NCI-H1930 (cell line): ENCODE measurements around the gene EBF4.

Source experiments
- DNase-seq, 2 experiments: peaks; one replicate each; lab custom pipeline; 2025; lab: John Stamatoyannopoulos, UW

EBF4 gene

GRCh38 chr20:2742934-2743559 is 50.5 kb downstream of the EBF4 start:
- peak; percentile 25 to 39 for DNase-seq

DNA sequence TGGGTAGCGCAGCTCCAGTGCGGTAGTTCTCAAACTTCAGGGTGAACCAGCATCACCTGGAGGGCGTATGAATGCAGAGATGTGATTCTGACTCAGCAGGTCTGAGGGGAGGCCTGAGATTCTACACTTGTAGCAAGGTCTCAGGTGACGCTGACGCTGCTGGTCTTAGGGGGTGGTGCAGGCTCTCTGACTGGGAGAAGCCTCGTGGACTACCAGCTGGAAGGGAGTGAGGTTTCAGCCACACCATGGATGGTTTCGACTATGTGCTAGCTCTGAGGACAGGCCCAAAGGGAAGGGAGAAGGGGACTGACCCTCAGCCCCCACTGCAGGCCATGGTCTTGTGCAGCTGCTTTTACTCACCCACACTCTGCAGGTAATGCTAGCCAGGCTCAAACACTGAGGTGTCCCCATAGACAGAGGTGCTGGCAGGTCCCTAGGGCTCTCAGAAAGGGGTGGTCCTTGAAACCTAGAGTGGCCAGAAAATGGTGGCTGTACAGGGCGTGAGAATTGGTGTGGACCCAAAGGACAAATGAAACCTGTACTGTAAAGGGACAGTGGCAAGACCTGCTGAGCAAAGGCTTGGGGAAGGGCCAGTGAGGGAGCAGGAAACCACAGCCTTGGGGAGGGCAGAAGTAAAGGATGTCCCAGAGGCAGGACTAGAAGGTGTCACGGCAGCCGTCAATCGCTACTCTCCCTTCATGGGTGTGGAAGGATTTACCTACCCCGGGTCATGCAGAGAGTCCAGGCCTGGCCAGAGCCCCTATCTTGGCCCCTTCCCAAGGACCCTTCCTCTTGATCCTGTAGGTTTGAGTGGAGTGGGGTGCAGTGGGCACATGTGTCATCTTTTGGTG is 52.7 kb downstream of the EBF4 start:
- no peak for DNase-seq

GRCh38 chr20:2745936-2746635 is 53.5 kb downstream of the EBF4 start:
- no peak for DNase-seq

DNA sequence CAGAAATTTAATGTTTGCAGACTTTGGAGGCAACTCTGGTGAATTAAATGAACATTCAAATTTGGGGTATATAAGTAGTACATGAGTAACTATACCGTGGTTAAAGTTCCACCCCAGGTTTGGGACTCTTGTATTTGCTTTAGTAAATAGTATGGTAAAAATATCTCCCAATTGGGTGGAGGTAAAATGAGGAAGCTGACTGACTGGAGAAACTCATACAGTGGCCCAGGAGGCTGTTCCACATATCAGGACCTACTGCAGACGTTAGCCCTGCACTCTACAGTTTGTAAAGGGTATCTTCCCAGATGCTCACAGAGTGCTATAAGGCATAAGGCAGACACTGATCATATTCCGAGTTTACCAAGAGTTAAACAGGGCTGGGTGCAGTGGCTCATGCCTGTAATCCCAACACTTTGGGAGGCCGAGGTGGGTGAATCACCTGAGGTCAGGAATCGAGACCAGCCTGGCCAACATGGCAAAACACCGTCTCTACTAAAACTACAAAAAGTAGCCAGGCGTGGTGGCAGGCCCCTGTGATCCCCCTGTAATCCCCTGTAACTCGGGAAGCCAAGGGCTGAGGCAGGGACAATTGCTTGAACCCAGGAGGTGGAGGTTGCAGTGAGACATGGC is 54.2 kb downstream of the EBF4 start:
- DNase-seq = no peak

DNA sequence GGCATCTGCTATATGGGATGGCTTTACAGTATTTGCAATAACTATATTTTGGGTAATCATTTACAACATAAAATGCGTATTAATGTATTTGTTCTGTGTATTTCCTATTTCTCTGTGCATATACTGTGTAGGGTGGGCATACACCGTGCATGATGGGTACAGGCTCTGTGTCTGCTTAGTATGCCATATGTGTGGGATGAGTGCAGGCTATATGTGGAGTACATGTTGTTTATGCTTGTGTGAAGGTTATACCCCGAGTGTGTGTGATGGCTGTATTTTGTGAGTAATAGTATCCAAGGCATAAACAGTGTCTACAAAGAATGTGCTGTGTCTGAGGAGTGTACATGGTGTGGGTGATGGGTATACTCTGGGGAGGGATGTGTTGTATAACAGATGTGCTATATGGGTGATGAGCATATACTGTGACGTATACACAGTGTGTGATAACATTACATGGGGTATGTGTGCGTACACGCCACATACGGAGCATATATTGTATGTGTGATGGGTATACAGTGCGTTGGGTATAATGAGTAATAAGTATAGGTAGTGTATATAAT is 55.2 kb downstream of the EBF4 start:
- DNase-seq = no peak

DNA sequence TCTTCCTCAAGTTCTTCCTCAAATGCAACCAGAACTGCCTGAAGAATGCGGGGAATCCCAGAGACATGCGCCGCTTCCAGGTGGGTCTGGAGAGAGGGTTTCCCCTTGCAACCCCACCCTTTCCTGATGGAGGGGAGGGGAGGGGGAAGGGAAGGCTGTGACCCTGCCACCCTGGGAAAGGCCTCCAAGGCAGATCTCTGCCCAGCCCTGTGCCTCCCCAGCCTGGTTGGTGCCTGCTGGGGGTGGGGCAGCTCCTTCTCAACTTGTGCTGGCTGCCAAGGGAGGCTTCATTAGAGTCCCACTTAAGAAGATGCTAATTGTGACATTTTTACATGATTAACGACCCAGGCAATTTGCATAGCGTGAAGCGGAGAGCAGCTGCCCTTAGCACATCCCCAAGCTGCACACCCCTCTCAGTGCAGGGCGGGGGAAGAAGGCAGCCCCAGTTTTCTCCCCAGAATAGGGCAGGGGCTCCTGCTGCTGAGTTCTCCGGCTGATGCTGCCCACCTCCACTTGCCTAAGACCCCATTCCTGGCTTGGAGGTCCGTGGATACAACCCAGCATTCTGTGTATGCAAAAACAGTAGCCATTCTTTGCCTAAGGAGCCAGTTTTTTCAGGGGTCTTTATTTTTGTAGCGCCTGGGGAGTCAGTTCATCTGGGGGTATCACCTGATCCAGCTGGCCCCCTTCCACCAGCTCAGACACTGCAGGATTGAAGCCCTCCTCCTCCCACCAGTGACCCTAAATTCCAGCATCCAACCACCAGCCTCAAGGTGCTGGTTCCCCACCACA is 56.2 kb downstream of the EBF4 start:
- DNase-seq = no peak

DNA sequence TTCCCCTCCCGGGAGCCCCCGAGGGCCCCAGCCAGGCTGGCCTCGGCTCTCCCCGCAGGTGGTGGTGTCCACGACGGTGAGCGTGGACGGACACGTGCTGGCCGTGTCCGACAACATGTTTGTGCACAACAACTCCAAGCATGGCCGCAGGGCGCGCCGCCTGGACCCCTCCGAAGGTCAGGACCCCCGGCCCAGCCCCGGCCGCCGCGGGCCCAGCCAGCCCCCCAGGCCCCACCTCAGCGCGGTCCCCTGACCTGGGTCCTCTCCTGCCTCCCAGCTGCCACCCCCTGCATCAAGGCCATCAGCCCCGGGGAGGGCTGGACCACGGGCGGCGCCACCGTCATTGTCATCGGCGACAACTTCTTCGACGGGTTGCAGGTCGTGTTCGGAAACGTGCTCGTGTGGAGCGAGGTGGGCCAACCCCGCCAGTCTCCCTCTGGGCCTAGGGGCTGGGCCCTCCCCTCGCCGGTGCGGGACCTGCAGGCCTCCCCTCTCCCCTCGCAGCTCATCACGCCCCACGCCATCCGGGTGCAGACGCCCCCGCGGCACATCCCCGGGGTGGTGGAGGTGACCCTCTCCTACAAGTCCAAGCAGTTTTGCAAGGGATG is 56.9 kb downstream of the EBF4 start:
- DNase-seq = no peak

DNA sequence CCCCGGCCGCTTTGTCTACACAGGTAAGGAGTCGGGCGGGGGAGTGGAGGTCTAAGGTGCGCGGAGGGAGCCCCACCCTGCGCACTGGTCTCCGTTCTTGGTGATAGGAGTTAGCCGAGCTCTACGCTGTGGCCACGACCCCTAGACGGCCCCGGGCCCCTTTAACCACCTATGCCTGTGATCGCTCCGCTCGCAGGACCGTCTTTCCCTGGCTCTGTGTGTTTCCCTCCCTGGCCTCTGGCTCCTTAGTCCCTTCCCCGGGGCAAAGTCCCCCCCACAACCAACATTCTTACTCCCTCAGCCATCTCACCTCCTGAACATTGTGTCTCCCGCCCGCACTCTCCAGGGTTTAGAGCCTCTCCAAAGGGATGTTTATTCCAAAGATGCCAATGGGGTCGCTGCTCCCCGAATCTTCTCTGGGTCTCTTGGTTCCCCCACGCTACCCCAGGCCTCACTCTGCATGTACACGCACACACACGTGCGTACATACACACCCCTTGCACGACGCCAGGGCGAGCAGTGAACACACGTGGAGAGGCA is 57.4 kb downstream of the EBF4 start:
- no peak for DNase-seq

- DNase-seq = no peak
These were observed 58.1 kb downstream of the EBF4 start for GRCh38 chr20:2750491-2751251.

- no peak for DNase-seq
These were observed 58.8 kb downstream of the EBF4 start for GRCh38 chr20:2751347-2751877.

DNA sequence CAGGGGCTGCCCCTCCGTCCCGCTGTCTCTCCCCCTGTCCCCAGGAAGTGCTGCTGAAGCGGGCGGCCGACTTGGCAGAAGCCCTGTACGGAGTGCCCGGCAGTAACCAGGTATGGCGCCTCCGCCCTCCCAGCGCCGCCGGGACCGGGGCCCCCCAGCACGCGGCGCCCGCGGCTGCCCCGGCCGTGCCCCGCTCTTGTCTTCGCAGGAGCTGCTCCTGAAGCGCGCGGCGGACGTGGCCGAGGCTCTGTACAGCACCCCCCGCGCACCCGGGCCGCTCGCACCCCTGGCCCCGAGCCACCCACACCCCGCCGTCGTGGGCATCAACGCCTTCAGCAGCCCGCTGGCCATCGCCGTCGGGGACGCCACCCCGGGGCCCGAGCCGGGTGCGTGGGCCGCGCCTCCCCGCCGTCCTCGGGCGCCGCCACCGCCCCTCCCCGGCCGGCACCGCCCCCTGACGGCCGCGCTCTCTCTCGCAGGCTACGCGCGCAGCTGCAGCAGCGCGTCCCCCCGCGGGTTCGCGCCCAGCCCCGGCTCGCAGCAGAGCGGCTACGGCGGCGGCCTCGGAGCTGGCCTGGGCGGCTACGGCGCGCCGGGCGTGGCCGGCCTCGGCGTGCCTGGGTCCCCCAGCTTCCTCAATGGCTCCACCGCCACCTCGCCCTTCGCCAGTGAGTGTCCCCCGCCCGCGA is 59.4 kb downstream of the EBF4 start:
- DNase-seq = no peak

DNA sequence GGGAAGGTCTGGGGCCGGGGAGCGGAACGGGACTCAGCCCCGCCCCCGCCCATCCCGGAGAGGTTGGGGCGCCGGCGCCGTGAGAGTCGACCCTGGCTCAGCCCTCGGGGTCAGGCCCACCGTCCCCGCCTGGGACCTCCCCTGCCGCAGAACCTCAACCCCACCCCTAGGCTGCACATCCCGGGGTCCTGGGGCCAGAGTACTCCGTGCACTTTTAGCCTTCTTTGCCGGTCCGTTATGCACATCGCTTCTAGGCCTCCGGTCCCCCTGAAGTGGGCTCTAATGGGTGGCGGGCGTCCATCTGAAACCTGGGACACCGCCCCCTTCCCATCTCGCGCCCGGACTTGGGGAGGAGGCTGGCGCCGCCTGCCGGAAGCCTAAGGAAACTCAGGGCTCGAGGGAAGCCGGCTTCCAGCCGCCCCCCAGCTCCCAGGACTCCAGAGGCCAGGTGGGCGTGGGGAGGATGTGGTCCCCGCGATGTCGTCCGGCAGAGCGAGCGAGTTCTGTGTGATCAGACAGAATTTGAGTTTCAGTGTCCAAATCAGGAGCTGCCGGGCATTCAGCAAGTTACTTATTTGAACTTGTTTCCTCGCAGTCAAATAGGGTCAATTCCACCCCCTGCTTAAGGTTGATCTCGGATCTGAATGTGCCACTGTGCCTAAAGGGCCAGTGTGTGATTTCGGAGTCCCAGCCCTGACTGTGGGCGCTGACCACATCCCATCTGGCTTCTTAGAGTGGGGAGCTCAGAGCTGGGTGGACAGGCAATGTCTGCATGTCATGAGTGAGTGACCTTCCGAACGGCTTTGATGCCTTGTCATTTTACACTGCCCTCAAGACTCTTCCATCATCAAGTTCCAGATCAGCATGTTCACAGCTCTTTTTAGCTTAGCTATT is 60.2 kb downstream of the EBF4 start:
- no peak for DNase-seq

DNA sequence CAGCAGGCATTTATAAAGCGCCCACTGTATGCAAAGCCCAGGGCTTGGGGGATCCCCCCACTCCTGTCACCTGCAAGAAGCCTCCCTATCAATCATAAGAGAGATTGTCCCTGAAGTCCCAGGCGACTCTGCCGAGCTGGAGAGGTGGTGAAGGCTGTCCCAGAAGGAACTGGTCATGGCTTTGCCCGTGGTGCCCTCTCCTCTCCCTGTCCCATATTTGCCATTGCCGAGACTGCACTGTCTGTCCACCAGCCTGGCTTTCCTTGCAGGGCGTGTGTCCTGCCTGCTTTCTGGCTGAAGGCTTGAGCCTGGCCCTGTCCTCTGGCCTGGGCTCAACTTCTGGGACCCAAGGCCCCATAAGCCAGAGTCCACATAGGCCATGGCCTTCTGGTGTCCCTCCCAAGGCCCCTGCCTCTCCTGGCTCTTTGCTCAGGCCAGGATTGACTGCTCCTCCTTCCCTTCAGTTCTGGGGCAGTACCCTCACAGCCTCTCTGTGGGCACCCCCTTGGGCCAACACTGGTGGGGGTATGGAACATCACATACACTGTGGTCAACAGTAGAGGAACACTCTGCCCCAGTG is 61.0 kb downstream of the EBF4 start:
- no peak for DNase-seq

DNA sequence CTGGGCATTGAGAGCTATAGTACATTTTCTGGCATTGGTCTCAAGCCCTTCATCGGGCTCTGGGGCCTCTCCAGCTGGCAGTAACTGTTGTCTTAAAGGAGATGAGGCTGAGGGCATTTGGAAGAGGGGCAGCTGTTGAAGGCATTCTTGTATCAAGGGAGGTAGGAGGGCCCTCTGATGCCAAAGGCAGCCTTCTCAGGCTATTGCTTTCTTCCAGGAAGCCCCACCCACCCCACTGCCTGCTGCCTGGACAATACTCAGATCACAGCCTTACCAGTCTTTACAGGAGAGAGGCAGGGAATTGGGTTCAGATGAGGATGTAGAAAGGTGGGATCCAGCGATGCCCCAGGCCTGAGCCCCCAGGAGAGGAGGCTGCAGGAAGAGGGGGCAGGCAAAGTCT is 61.8 kb downstream of the EBF4 start:
- DNase-seq = no peak

DNA sequence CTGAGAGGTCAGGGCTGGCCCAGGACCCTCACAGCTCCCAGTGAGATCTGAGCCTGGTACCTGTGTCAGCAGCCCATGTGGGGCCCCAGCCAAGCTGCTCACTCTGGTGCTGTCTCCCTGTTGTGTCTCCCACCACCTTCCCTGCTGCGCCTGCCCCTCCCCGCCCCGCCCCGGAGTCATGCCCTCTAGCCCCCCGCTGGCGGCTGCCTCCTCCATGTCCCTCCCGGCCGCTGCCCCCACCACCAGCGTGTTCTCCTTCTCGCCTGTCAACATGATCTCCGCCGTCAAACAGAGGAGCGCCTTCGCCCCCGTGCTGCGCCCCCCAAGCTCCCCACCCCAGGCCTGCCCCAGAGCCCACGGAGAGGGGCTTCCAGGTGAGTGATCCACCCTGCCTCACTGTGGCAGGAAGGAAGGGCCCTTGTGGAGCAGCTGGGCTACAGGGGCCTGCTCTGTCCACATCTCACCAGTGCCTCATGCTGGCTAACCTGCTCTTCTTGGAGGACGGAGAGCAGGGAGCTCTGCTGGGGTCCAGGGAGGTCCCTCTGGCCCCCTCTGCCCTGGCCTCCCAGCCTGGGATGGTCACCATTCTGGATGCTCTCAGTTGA is 63.0 kb downstream of the EBF4 start:
- no peak for DNase-seq

GRCh38 chr20:2756056-2756611 is 63.6 kb downstream of the EBF4 start:
- no peak for DNase-seq

GRCh38 chr20:2757001-2757400 is 64.4 kb downstream of the EBF4 start:
- DNase-seq = no peak
